GM12891 (cell line): ENCODE data around the gene PTCH1.

ENCODE experiments used
- DNase-seq: peaks from one replicate; pipeline ENCODE4 v3.0.0; 2011; ENCODE audit warnings: low spot score; ENCODE audit not compliant: insufficient read length
- FAIRE-seq: peaks from 2 replicates; lab custom pipeline; 2011; peaks lifted over from hg19 to GRCh38; lab: Jason Lieb, UNC
- PAX5 ChIP-seq: IDR thresholded peaks from 2 replicates; pipeline ENCODE4 v1.6.1; 2011; ENCODE audit warnings: low read length, moderate library complexity, mild to moderate bottlenecking; ENCODE audit not compliant: insufficient read depth, severe bottlenecking
- POLR2A ChIP-seq: IDR thresholded peaks from 2 replicates; pipeline ENCODE4 v1.6.1; 2011; ENCODE audit warnings: low read depth, low read length, control low read depth
- POLR2AphosphoS5 ChIP-seq: IDR thresholded peaks from 2 replicates; pipeline ENCODE4 v1.6.1; 2011; ENCODE audit warnings: low read depth, low read length, control low read depth
- POU2F2 ChIP-seq: IDR thresholded peaks from 2 replicates; pipeline ENCODE4 v1.6.1; 2011; ENCODE audit warnings: low read depth, mild to moderate bottlenecking, control low read depth, low read length, moderate library complexity
- SPI1 ChIP-seq: IDR thresholded peaks from 2 replicates; pipeline ENCODE4 v1.6.1; 2011; ENCODE audit warnings: low read depth, low read length, control low read depth
- TAF1 ChIP-seq: IDR thresholded peaks from 2 replicates; pipeline ENCODE4 v1.6.1; 2011; ENCODE audit warnings: low read depth, low read length, control low read depth

PTCH1 gene

GRCh38 chr9:95533996-95534680 lies 17.4 kb upstream of the PTCH1 start:
- FAIRE-seq (no peak), DNase-seq (no peak)
- no peak for TF ChIP-seq SPI1
- TF ChIP-seq POU2F2 = no peak
- TF ChIP-seq POLR2A = no peak
- no peak for TF ChIP-seq POLR2AphosphoS5
- no peak for TF ChIP-seq PAX5
- TF ChIP-seq TAF1 = no peak

GRCh38 chr9:95529910-95530309 lies 13.1 kb upstream of the PTCH1 start:
- DNase-seq (no peak), FAIRE-seq (no peak)
- no peak for TF ChIP-seq POU2F2
- TF ChIP-seq SPI1 = no peak
- no peak for TF ChIP-seq PAX5
- TF ChIP-seq POLR2A = no peak
- no peak for TF ChIP-seq POLR2AphosphoS5
- TF ChIP-seq TAF1 = no peak

- TF ChIP-seq POLR2A (no peak), PAX5 (no peak), POLR2AphosphoS5 (no peak), SPI1 (no peak), TAF1 (no peak), POU2F2 (no peak)
- DNase-seq (no peak), FAIRE-seq (no peak)
Observed at GRCh38 chr9:95528908-95529502, 12.2 kb upstream of the PTCH1 start.

- FAIRE-seq = no peak
Observed at GRCh38 chr9:95522871-95523370, 6.2 kb upstream of the PTCH1 start.

GRCh38 chr9:95521699-95522098 lies 4.9 kb upstream of the PTCH1 start:
- FAIRE-seq (no peak), DNase-seq (no peak)
- no peak for TF ChIP-seq POLR2AphosphoS5

More at GRCh38 chr9:95522871-95523370, 6.2 kb upstream of the PTCH1 start:
- no peak for TF ChIP-seq PAX5
- TF ChIP-seq TAF1 = no peak
- TF ChIP-seq SPI1 = no peak
- no peak for TF ChIP-seq POLR2AphosphoS5
- no peak for TF ChIP-seq POLR2A
- TF ChIP-seq POU2F2 = no peak
- no peak for DNase-seq

- FAIRE-seq = no peak
- no peak for DNase-seq
- TF ChIP-seq POU2F2 = no peak
- TF ChIP-seq PAX5 = no peak
- TF ChIP-seq POLR2AphosphoS5 = no peak
- TF ChIP-seq POLR2A = no peak
- TF ChIP-seq SPI1 = no peak
- TF ChIP-seq TAF1 = no peak
Observed at GRCh38 chr9:95517559-95518425, 1.0 kb upstream of the PTCH1 start.

- no peak for DNase-seq
- FAIRE-seq = no peak
- TF ChIP-seq POLR2A = no peak
- TF ChIP-seq PAX5 = no peak
- no peak for TF ChIP-seq TAF1
- TF ChIP-seq POLR2AphosphoS5 = no peak
- TF ChIP-seq POU2F2 = no peak
- TF ChIP-seq SPI1 = no peak
Observed at GRCh38 chr9:95516221-95516733, 494 bp downstream of the PTCH1 start.

- DNase-seq (no peak), FAIRE-seq (no peak)
Observed at GRCh38 chr9:95515272-95516113, 1.3 kb downstream of the PTCH1 start.

More at GRCh38 chr9:95515272-95516113, 1.3 kb downstream of the PTCH1 start:
- no peak for TF ChIP-seq SPI1
- no peak for TF ChIP-seq PAX5
- no peak for TF ChIP-seq TAF1
- no peak for TF ChIP-seq POLR2AphosphoS5
- no peak for TF ChIP-seq POLR2A
- no peak for TF ChIP-seq POU2F2
